GM20000 (cell line): ENCODE data around the gene STRN3.

Source experiments
- DNase-seq: peaks from one replicate; pipeline ENCODE4 v3.0.0; 2012; ENCODE audit warnings: low spot score
- CTCF ChIP-seq: IDR thresholded peaks from 2 replicates; pipeline ENCODE4 v1.5.1; 2012; ENCODE audit warnings: mild to moderate bottlenecking, control low read depth; ENCODE audit errors: extremely low read depth, missing control alignments

Gene STRN3

DNA sequence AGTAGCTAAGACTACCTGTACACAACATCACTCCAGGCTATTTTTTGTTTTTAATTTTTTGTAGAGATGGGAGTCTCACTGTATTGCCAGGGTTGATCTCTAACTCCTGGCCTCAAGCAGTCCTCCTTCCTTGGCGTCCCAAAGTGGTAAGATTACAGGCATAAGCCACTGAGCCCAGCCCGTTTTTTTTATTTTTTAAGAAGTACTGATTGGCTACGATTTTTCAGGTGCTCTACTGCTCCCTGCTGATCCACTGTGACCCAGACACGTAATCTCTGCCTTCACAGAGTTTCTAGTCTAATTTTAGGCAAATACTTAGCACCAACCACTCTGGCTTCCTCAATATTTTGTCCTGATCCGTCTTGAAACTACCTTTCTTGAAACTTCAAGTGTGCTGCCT is 4.3 kb upstream of the STRN3 start:
- DNase-seq = no peak
- TF ChIP-seq CTCF = no peak

DNA sequence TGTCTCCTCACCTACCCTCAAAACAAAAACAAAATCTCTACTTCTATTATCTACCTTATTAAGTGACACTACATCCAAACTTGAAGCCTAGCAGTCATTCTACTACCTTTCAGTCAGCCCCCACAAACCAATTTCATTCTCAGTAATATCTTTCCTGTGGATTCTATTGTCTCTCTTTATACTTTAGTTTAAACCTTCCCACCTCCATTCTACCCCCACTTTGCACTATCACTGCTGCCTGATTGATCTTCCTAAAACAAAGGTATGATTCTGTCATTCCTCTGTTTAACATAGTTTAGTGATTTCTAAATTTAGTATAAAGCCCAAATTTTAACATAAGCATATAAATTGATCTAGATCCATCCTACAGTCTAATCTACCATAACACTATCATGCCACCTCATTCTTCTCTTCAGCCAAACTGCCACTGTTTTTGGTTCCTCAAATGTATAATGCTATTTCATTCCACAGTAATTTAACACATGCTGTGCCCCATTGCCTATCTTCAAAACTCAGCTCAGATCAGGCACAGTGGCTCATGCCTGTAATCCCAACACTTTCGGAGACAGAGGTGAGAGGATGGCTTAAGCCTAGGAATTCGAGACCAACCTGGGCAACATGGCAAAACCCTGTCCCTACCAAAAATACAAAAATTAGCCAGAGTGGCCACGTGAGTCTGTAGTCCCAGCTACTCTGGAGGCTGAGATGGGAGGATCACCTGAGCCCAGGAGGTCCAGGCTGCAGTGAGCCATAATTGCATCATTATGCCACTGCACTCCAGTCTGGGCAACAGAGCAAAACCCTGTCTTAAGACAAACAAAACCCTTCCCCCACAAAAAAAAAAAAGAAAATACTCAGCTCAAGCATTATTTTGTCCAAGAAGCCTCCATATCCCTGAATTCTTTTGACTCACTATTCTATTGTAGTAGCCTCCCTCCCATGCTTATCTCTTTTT is 3.1 kb upstream of the STRN3 start:
- TF ChIP-seq CTCF = no peak
- no peak for DNase-seq

DNA sequence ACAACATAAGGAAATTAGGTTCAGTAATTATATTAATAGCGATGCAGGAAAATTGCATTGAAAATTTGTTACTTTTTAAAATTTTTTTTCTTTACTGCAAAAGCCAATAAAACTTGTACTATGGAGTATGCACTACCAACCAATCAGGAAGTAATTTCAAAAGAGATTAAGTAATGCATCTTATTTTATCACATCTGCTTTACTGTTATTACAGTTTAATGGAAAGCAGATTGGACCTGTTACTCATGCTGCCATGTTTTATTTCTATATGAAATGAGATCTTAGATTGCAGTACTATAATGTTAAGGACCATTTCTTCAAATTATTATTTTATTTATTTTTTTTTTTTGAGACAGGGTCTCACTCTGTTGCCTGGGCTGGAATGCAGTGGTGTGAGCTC is 1.7 kb upstream of the STRN3 start:
- TF ChIP-seq CTCF = no peak
- no peak for DNase-seq

GRCh38 chr14:31026450-31027235 is 464 bp upstream of the STRN3 start:
- peak; percentile 93 for DNase-seq
- no peak for TF ChIP-seq CTCF

DNA sequence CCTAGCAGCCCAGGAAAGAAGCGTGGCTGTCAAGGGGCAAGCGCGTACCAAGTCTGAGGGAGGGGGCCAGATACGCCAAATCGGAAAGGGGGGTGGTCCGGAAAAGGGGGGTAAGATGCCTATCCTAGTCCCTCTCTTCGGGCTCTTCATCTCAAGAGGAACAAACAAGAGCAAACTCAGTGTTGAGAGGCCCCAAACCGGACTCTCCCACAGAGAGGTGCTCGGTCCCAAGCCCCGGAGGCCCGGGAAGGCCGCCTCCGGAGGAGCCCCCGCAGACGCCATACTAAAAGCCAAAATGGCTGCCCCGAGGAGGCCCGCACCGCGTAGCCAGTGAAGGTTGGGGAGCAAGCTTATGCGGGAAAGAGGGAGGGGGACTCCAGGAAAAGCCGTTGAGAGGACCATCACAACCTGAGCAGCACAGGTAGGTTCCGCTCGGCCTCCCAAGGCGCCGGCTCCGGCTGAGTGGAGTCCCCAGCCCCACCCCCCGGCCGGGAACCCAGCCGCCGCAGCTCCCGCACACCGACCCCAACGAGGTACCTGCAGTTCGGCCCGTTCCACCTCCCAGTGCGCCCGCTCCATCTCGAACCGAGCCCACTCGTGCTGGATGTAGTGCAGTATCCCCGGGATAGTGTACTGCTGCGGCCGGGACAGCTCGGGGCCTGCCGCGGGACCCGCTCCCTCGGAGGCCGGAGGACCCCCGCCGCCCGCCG is 657 bp downstream of the STRN3 start, which contains the start of gene AP4S1:
Gene AP4S1, plus strand, starts transcription at position 283 of the 710 bp plus-strand sequence. CDS start 40,548 bp downstream, outside the sequence.
- no peak for TF ChIP-seq CTCF
- DNase-seq = peak; percentile 46

- DNase-seq = no peak
- TF ChIP-seq CTCF = no peak
Observed at GRCh38 chr14:31024577-31025366, 1.4 kb downstream of the STRN3 start.
